ENCODE measurements around the gene MAP3K14. TPM values are rescaled to one million over a fixed set of nuclear protein-coding genes. Genes with fewer than 3 reads are reported as not detected.

The MAP3K14 gene
- total and polyA plus RNA-seq, 2 of the 4 experiments (the other 2 are of a cell fraction): 4.1 to 21.7 TPM

DNA sequence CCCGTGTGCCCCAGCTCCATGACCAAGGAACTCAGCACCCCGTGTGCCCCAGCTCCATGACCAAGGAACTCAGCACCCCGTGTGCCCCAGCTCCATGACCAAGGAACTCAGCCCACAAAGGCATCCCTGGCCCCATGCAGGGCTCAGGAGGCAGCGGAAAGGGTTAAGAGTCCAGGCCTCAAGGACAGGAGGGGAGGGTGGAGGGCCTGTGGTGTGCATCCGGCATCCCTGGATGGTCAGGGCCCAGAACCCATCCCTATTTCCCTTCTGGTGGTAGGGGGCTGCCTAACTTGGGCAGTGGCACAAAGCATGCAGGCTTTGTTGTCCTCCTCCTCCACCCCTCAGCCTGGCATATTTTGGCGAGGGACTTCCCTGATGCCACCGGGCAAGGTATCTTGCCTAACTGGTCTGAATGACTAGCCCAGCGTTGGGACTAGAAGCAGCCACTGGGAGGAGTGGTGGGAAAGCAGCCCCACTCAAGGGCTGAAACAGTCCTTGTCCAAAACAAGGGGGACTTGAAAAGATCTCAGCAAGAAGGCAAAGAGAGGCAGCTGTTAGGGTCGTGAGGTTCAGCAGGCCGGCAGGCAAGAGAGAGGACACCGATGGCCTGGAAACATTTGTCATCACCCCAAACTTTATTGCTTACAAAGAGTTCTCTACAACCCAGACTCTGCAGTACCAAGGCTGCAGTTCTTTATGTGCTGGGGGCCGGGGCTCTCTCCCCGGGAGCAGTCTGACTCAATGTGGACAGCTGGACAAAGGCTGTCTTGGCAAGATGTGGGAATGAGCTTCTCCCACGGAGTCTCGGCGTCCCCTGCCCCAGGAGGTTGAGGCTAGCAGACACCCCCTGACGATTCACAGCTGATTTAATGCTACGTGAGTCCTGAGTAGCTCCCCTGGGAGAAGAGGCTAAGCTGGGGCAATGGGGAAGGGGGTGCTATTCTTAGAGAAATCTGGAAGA lies 54.0 kb downstream of the MAP3K14 start:
- H3K14ac ChIP-seq (replicated peaks; ENCODE audit: low read depth, low read length): no peak overlapping the region
- H2AFZ ChIP-seq (replicated peaks; ENCODE audit: low read length, poor library complexity): peak overlapping the region; percentile 28
- TF ChIP-seq BHLHE40 (IDR thresholded peaks at IDR 0.05; ENCODE audit: low read depth, low read length): no peak
- TF ChIP-seq, protein P1, sequence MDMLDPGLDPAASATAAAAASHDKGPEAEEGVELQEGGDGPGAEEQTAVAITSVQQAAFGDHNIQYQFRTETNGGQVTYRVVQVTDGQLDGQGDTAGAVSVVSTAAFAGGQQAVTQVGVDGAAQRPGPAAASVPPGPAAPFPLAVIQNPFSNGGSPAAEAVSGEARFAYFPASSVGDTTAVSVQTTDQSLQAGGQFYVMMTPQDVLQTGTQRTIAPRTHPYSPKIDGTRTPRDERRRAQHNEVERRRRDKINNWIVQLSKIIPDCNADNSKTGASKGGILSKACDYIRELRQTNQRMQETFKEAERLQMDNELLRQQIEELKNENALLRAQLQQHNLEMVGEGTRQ (IDR thresholded peaks at IDR 0.05; ENCODE audit: low read depth, low read length): no peak
- no peak for TF ChIP-seq POLR2A (IDR thresholded peaks at IDR 0.05; ENCODE audit: low read depth, low read length)
- no peak for TF ChIP-seq MXI1 (IDR thresholded peaks at IDR 0.05; ENCODE audit: borderline replicate concordance, low read depth, low read length)
- no peak for TF ChIP-seq MAZ (IDR thresholded peaks at IDR 0.05; ENCODE audit: borderline replicate concordance, low read depth, low read length)
- no peak for TF ChIP-seq CHD1 (IDR thresholded peaks at IDR 0.05; ENCODE audit: low read depth, low read length)
- no peak for TF ChIP-seq NFE2L2 (IDR thresholded peaks at IDR 0.05; ENCODE audit: low read depth, low read length)
- no peak for TF ChIP-seq SMC3 (IDR thresholded peaks at IDR 0.05; ENCODE audit: low read depth, low read length)
- no peak for TF ChIP-seq RFX5 (IDR thresholded peaks at IDR 0.05; ENCODE audit: low read depth, low read length)
- no peak for TF ChIP-seq MAFK (IDR thresholded peaks at IDR 0.05; ENCODE audit: low read depth, low read length)
- no peak for TF ChIP-seq FOS (IDR thresholded peaks at IDR 0.05; ENCODE audit: low read depth, low read length)
- POLR2A ChIA-PET (ENCODE audit: unreplicated experiment): no interaction called here
- no peak overlapping the region for H2BK20ac ChIP-seq (ENCODE audit: low read depth, low read length)
- H2BK5ac ChIP-seq (ENCODE audit: low read depth, low read length, poor library complexity, severe bottlenecking): no peak overlapping the region
- WGBS, 2 experiments (ENCODE audit: extremely low coverage in 2 of 2, insufficient read length in 1 of 2): 44% methylated on average over 7 of the region's 18 CpGs; no CpG with 5 or more reads in 1 of the 2 experiments
- H3K36me3 ChIP-seq (ENCODE audit: control insufficient read depth, insufficient read depth, low read length): peaks cover 38% of the 10 kb centered on the region
- no peak overlapping the region; the same call in 1 of the 2 replicates for H4K91ac ChIP-seq (ENCODE audit: insufficient read depth, low read depth, low read length)
- H3K4me3 ChIP-seq (ENCODE audit: insufficient read depth, low read depth, low read length): no peak overlapping the region
- no peaks in the 10 kb centered on the region; a peak in 1 of 4 replicates for H3K79me1 ChIP-seq (ENCODE audit: low read depth in 1 of 2, low read length in 2 of 2)
- H3K4me1 ChIP-seq (ENCODE audit: control insufficient read depth, insufficient read depth, low read length): peaks cover 27% of the 10 kb centered on the region
- intact Hi-C loops (cut with micrococcal nuclease) (no loop called here), dilution Hi-C loops (cut with HindIII; ENCODE audit: low sequenced_read_pairs, unreplicated experiment) (no loop called here), in situ Hi-C loops (cut with MboI; ENCODE audit: low sequenced_read_pairs) (no loop called here)
- no TSS peak for BruUV-seq (replicated peaks)
- peaks cover 12% of the 10 kb centered on the region for H4K20me1 ChIP-seq (ENCODE audit: insufficient read depth, low read length)
- no peak overlapping the region; the same call in 1 of the 2 replicates for H3K4me2 ChIP-seq (ENCODE audit: low read depth, low read length)
- no peak overlapping the region for H2AK9ac ChIP-seq (replicated peaks; ENCODE audit: low read depth, low read length, poor library complexity)
- H3K27me3 ChIP-seq (ENCODE audit: control insufficient read depth, insufficient read depth, low read length): no peaks in the 10 kb centered on the region
- no peak overlapping the region for H3K27ac ChIP-seq (ENCODE audit: insufficient read depth, low read length)
- H2AK5ac ChIP-seq (ENCODE audit: low read depth, low read length): peak overlapping the region; percentile 2; the same call in 1 of the 2 replicates
- H3K9me3 ChIP-seq (ENCODE audit: control insufficient read depth, insufficient read depth, low read length): no peaks in the 10 kb centered on the region
- H3K9ac ChIP-seq (ENCODE audit: low read depth, low read length): no peak overlapping the region; the same call in 1 of the 2 replicates
- DNase-seq (peak; percentile 73), ATAC-seq (ENCODE audit: low read depth) (peak; percentile 50)
- H4K5ac ChIP-seq (ENCODE audit: low read depth, low read length): no peak overlapping the region
- H3K9me1 ChIP-seq (ENCODE audit: insufficient read depth, low read length): peaks cover 3% of the 10 kb centered on the region; the same call in 1 of the 2 replicates
- peak overlapping the region; percentile 22; the same call in 1 of the 2 replicates for H3K4ac ChIP-seq (ENCODE audit: low read depth, low read length)
- no peak overlapping the region for H2BK15ac ChIP-seq (ENCODE audit: low read depth, low read length)
- H3K18ac ChIP-seq (ENCODE audit: low read depth, low read length): no peak overlapping the region
- no peak overlapping the region for H3K56ac ChIP-seq (ENCODE audit: extremely low read depth, insufficient read depth, low read length)
- no peak overlapping the region for H2BK120ac ChIP-seq (ENCODE audit: low read depth, low read length)
- no peak overlapping the region for H4K8ac ChIP-seq (ENCODE audit: low read depth in 2 of 2, low read length in 2 of 2)
- CTCF ChIA-PET: no interaction called here
- H3K23ac ChIP-seq (ENCODE audit: low read depth, low read length): no peak overlapping the region
